GM18873 (cell line): ENCODE results near the gene ARHGDIA.
A peak's percentile ranks its signal among the peaks of the same experiment; 100 is the strongest.

Experiments
- ATAC-seq: cut with Tn5 transposase; IDR thresholded peaks from one replicate; pipeline ENCODE4 v1.9.1; 2021; ENCODE audit warnings: mild to moderate bottlenecking, moderate library complexity, moderate number of reproducible peaks; ENCODE audit not compliant: unreplicated experiment, low FRiP score

The ARHGDIA gene

GRCh38 chr17:81866440-81867169 is 4.5 kb downstream of the ARHGDIA start:
- no peak for ATAC-seq

- no peak for ATAC-seq
These were observed 5.3 kb downstream of the ARHGDIA start for GRCh38 chr17:81865733-81866439.

- ATAC-seq = no peak
These were observed 5.8 kb downstream of the ARHGDIA start for GRCh38 chr17:81865358-81865732.

DNA sequence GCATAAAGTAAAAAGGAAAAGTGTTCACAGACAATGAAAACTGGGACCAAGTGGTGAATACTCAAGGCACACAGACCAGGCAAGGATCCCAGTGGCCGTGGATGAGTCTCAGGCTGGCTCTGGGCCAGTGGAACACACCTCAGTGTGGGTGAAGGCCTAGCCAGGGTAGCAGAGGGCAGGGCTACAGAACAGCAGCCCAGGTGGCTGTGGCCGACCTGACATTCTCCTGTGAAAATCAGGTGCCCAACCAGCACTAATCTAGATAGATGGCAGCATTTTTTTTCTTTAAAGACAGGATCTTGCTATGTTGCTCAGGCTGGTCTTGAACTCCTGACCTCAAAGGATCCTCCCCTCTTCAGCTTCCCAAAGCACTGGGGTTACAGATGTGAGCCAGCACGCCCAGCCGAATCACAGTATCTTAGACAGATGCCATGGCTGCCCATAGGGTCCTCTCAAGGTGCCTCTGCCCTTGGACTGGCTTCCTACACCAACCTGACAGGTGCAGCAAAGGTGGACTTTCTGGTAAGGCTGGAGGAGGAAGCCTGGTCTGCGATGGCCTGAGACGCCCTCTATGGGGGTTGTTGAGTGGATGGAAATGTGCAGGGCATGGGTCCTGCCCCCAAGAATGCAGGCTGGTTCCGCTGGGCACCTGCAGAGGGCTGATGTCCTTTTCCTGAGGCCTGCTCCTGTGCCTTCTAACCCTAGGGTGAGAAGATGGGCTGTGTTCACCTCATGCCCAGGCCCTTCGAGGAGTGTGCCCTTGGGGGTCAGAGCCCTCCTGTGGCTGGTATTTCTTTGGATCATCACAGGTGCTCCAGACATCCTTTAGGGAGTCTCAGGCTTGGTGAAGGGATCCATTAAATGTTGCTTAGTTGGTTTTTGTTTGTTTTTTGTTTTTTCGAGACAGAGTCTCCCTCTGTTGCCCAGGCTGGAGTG is 7.0 kb downstream of the ARHGDIA start:
- no peak for ATAC-seq

DNA sequence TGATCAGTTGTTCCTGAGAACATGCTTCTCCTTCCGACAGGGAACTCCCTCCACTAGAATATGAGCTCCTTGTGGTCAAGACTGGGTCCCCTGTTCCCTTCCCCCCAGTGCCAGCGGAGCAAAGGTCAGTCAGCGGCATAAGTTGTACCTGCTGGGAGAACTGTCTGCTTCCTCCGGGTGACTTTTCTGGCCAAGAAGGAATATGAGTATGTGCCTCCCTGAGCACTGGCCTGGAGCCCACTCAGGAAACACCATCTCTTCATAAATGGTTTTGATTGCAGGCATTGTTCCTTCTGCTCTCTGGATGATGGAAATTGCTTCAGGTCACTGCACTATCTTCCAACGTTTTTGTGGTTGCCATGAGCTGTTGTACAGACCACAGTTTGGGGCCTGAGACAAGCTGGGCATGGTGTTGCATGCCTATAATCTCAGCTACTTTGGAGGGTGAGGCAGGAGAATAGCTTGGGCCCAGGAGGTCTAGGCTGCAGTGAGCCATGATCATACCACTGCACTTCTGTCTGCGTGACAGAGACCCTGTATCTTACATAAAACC is 7.9 kb downstream of the ARHGDIA start:
- no peak for ATAC-seq

DNA sequence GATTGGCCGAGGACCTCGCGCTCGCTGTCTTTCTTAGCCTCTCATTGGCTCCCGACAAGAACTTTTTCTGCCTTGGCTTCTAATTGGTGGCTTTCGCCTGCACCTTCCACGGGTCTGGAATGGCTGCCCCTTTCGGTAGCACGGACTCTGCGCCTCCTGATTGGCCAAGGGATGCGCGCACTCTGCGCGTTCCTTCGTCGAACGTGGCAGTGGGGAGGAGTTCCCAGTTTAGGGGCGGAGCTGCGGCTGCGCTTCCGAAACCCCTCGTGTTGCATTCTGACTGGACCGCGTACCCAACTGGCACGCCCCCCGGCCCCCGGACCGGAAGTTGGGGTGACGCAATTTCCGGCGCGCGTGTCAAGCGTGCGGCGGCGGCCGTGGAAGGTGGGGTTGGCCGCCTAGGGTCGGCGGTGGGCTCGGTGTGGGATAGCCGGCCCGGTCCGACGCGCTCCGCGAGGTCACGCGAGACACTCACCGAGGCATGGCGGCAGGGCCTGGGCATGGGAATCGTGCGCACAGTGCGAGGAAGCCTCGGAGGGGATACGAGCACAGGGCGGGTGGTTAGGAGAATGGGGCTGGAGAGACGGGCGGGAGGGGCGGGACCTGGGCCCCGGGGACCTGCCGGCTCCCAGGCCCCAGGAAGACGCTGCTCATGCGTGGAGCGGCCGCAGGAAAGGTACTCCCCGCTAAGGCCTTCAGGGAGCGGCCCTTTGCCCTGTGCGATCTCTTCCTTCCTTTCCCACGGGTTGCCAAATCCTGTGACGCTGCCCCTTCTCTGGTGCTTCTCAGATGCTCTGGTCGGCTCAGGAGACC is 10.2 kb downstream of the ARHGDIA start:
- peak; percentile 87 for ATAC-seq

GRCh38 chr17:81859906-81860755 is 11.0 kb downstream of the ARHGDIA start, which contains the start of gene P4HB:
P4HB (minus strand) TSS chr17:81860535; CDS start chr17:81860471, 64 bp downstream.
- peak; percentile 2 for ATAC-seq

GRCh38 chr17:81858967-81859905 is 11.9 kb downstream of the ARHGDIA start:
- no peak for ATAC-seq

DNA sequence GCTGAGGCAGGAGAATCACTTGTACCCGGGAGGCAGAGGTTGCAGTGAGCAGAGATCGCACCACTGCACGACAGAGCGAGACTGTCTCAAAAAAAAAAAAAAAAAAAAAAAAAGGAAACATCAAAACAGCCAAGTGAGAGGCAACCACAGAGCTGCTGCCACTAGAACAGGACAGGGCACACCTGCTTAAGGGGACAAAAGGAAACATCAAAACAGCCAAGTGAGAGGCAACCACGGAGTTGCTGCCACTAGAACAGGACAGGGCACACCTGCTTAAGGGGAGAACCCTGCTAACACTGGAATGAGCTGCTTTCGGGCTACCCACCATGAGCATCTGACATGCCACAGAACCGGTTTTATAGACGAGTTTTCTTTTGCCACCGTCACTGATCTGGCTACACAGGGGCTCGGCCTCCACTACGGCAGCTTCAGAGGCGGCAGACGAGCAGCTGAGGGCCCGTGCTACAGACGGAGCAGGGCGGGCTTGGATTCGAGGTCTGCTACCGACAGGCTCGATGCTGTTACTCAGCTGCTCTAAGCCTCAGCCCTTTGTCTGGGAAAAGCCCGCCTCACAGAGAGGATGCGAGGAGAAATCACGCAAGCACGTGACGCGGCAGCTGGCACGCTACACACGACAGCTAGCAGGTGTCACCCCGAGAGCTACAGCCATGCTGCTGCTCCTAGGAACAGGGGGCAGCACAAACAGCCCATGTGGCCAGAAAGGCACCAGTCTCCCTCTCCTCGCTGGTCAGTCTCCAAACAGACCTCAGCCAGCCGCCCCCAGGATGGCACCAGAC is 12.8 kb downstream of the ARHGDIA start:
- ATAC-seq = no peak

- ATAC-seq = no peak
These were observed 16.0 kb downstream of the ARHGDIA start for GRCh38 chr17:81854974-81855774.

DNA sequence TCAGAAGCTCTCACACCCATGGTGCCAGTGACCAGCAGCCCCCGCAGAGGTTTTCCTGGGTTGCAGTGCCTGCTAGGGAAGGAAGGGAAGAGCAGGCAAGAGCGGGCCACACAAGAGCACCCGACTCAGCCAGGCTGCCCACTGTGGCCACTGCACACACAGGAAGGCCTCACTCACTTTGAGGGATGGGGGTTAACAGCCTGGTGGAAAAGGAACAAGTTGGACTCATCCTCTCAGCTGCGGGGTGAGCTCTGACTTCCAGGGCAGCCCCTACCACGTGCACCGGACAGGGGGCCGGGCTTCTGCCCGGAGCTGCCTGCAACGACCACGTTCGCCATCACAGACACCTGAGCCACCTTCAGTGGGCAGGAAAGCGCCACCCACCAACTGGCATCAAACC is 18.9 kb downstream of the ARHGDIA start:
- ATAC-seq = no peak

DNA sequence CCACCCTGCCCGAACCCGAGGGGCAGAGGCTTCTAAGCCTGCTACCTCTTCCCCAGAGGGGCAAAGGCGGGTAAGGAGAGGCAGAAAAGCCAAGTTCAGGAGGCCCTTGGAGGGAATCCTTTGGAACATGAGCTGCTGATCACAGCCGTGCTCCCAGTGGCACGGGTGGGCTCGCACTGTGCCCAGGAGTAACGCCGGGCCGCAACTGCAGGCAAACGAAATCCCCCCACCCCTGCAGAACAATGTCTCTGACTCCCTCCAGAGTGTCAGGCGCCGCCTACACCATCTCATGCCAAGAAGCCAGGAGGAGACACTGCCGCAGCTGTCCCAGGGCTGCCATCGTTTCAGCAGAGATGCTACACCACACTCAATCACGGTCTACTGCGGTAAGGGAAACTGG is 19.7 kb downstream of the ARHGDIA start:
- ATAC-seq = no peak

GRCh38 chr17:81849457-81849856 is 21.7 kb downstream of the ARHGDIA start:
- ATAC-seq = no peak

DNA sequence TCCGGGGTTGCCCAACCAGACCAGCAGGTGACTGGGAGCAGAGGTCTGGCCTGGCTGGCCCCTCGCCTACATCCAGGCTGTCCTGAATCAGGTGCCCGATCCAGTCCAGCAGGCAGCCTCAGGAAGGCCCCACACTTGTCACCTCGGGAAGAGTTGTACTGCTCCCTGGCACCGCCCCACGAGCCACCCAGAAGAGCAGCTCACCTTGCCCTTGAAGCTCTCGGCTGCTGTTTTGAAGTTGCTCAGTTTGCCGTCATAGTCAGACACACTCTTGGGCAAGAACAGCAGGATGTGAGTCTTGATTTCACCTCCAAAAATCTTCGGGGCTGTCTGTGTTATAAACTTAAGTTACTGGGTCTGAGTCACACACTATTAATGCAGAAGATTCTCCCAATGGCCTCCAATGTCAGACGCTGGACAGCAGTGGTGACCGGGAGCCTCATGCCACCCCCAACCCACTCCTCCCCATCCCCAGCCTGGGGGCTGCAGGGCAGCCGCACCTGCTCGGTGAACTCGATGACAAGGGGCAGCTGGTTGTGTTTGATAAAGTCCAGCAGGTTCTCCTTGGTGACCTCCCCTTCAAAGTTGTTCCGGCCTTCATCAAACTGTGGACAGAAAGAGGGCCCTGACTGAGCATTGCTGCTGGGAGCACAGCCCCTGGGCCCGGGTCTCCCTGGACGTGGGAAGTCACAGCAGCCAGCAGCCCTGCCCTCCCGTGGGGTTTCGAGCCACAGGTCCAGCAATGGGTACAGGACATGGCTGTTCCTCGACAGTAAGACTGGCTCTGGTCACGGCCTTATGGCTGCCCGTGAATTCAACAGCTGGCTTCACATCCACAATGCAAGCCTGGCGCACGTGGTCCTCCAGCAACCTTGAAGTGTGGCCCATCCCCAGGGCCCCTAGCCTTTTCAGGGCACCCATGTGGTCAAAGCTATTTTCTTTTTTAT is 24.1 kb downstream of the ARHGDIA start:
- no peak for ATAC-seq
